ENCODE results near the gene PIK3R2.
A peak's percentile ranks its signal among the peaks of the same experiment; 100 is the strongest.

The PIK3R2 gene

DNA sequence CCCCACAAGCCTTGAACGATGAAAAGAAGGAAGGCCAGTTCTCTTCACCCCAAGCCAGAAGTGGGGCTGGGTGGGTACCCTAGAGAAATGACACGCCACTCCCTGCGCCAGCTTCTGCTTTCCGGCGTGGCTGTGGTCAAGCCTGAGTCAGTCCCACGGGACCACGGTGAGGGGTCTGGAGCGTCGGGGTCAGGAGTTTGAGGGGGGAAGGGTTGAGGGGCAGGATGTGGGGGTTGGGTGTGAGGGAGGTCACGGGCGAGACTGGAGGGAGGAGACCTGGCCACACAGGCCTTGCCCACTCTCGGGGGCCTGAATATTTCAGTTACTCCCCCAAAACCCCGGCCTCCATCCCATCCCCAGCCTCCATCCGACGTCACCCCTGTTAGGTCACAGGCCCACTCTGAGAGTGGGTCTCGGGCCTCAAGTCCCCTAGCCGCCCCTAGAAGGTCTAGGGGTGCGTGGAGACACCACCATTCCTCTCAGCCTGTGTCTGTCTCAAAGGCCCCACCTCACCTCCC lies 20.1 kb downstream of the PIK3R2 start:
- no peak for DNase-seq (ENCODE audit: low spot score)

DNA sequence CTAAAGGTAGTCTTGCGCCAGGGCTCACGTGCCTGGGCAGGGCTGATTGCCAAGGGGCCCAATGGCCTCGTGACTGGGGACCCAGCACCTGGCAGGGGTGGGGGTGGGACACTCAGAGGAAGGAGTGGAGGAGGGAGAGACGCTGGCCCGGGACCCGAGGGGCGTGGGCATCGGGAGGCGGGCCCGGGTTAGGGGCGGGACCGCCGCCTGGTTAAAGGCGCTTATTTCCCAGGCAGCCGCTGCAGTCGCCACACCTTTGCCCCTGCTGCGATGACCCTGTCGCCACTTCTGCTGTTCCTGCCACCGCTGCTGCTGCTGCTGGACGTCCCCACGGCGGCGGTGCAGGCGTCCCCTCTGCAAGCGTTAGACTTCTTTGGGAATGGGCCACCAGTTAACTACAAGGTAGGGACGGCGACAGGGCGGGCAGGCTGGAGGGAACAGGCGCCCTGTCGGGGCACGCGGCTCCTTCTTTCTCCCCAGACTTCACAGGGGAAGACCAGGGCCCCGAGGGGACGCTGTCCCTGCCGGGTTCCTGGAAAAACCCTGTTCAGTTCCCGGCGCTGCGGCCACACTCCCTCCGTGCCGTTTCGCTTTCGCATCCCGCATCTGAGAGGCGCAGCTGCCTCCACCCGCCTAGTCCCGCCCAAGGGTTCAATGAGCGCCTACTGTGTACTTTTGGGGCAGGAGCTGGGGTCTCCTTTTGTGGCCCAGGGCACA lies 20.8 kb downstream of the PIK3R2 start, which contains the start of gene IFI30:
Gene IFI30 (plus strand): TSS at position 242 of the 717 bp plus-strand sequence. CDS start 29 bp downstream, at position 271.
- DNase-seq (ENCODE audit: low spot score): peak; percentile 60

DNA sequence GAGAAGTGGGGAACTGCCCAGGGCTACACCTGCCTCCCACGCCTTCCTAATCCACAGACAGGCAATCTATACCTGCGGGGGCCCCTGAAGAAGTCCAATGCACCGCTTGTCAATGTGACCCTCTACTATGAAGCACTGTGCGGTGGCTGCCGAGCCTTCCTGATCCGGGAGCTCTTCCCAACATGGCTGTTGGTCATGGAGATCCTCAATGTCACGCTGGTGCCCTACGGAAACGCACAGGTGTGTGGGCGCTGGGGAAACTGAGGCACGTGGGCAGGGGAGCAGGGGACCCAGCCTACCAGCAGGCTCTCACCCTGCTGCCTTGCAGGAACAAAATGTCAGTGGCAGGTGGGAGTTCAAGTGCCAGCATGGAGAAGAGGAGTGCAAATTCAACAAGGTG lies 22.0 kb downstream of the PIK3R2 start:
- no peak for DNase-seq (ENCODE audit: low spot score)

DNA sequence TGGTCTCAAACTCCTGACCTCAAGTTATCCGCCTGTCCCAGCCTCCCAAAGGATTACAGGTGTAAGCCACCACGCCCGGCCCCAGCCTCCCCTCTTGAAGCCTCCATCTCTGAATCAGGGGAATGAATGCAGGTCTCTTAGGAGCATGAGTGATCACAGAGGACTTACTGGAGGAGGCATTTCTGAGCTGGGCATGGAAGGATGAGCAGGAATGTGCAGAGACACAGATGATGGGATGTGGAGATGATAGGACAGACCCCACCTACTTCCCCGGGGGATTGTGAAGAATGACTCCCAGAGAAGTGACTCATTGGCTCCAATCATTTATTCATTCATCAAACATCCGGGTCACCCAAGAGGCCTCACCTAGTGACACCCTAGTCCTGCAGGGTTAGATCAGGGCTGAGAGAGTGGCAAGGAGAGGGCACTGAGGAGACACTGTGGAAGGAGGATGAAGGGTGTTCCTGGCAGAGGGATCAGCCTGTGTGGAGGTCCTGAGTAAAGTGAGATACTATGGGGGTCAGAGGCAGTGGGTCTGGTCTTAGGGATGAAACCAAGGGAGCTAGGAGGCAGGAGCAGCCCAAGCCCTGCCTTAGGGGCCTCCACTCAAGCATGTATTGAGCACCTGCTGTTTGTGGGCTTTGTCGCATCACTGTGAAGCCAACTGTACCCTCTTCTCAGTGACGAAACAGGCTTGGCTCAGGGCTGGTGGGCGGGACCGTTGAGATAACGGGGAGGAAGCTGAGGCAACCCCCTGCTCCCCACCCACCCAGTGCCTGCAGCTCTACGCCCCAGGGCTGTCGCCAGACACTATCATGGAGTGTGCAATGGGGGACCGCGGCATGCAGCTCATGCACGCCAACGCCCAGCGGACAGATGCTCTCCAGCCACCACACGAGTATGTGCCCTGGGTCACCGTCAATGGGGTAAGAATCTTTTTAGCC lies 23.7 kb downstream of the PIK3R2 start:
- no peak for DNase-seq (ENCODE audit: low spot score)

DNA sequence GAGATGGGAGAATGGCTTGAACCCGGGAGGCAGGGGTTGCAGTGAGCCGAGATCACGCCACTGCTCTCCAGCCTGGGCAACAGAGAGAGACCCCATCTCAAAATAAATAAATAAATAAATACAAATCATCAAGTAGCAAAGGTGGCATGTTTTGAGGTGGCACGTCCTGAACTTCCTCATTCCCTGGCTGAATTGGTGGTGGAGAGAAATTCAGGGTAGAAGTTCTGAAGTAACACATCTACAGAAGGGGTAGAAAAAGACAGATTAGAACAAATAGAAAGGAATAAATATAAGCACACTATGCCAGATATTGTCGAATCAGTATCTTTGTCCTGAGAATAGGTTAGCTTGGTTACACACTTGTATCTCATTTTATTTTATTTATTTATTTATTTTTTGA lies 27.0 kb downstream of the PIK3R2 start:
- DNase-seq (ENCODE audit: low spot score): no peak

DNA sequence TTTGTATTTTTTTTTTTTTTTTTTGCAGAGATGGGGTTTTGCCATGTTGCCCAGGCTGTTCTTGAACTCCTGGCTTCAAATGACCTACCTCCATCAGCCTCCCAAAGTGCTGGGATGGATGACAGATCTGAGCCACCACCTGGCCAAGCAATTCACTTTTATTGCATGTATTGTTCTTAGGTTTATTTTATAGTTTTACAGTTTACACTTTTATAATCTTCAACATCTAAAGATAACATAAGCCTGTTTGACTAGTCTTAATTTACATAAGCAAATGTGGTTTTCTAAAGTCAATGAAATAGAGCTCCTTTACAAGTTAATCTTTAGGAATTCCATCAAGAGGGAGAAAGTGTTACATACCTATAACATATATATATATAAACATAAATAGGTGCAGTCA lies 30.6 kb downstream of the PIK3R2 start:
- DNase-seq (ENCODE audit: low spot score): no peak

DNA sequence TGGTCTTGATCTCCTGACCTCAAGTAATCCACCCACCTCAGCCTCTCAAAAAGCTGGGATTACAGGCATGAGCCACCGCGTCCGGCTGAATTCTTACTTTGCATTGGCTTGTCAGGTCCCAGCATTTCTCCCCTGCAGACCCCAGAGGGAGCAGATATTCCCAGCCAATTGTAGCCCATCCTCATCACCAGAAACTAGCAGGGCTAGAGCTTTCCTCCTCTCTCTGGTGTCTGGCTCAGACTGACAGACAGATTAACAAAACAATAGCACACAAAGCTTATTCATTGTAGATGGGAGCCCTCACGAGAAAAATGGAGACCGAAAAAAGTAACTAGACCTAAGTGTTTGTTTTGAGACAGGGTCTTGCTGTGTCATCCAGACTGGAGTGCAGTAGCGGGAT lies 32.6 kb downstream of the PIK3R2 start:
- no peak for DNase-seq (ENCODE audit: low spot score)

DNA sequence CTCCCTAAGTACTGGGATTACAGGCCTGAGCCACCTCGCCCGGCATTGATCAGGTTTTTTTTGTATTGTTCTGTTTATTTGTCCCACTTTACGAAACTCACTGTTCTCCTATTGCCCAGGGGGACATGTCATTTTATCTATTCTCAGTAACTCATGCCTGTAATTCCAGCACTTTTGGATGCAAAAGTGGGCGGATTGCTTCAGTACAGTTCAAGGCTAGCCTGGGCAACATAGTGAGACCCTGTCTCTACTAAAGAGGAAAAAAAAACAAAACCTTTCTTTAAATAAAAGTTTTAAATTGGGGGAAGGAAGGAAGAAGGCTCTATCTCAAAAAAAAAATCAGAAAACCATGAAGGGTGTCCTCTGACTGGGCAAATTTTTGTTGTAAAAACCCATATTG lies 37.3 kb downstream of the PIK3R2 start:
- no peak for DNase-seq (ENCODE audit: low spot score)

DNA sequence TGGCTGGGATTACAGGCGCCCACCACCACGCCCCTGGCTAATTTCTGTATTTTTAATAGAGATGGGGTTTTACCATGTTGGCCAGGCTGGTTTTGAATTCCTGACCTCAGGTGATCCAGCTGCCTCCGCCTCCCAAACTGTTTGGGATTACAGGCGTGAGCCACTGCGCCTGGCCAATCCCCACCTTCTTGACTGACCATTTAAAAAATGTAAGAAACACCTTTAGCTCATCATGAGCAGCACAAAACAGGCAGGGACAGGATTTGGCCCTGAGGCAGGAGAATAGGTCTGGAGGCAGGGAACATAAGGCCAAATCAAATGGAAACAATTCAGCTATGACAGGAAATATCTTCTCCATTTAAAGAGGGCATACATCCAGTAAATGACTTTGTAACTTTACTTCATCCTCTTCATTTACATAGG lies 38.7 kb downstream of the PIK3R2 start:
- no peak for DNase-seq (ENCODE audit: low spot score)

DNA sequence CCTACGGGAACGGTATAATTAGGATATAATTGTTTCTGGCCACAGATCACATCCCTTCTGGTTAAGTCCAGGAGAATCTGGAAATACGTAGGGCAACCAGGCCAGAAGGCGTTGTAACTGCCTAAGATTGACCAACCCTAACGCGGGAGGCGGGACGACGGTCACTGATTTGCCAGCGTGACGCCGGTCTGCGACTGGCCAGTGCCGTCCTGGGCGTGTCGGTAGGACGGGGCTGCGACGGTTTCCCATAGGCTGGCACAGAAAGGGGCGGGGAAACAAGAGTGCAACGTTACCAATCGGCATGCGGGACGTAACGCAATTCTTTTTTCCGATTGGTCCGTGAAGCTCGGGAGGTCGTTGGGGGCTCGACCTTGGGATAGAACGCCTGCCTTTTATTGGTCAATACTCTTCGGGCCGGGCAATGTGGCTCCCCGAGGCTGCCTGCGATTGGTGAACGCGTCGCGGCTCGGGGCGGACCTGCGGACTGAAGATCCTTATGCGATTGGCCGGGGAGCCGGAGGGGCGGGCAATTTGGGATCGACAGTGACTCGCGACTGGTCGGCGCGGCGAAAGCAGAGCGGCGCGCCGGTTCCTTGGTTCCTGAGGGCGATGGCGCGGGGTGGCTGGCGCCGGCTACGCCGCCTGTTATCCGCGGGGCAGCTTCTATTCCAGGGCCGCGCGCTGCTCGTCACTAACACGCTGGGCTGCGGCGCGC lies 39.9 kb downstream of the PIK3R2 start, which contains the start of gene MPV17L2:
Gene MPV17L2 (plus strand): TSS at position 546 of the 715 bp plus-strand sequence. CDS start 64 bp downstream, at position 610.
- DNase-seq (ENCODE audit: low spot score): peak; percentile 100

DNA sequence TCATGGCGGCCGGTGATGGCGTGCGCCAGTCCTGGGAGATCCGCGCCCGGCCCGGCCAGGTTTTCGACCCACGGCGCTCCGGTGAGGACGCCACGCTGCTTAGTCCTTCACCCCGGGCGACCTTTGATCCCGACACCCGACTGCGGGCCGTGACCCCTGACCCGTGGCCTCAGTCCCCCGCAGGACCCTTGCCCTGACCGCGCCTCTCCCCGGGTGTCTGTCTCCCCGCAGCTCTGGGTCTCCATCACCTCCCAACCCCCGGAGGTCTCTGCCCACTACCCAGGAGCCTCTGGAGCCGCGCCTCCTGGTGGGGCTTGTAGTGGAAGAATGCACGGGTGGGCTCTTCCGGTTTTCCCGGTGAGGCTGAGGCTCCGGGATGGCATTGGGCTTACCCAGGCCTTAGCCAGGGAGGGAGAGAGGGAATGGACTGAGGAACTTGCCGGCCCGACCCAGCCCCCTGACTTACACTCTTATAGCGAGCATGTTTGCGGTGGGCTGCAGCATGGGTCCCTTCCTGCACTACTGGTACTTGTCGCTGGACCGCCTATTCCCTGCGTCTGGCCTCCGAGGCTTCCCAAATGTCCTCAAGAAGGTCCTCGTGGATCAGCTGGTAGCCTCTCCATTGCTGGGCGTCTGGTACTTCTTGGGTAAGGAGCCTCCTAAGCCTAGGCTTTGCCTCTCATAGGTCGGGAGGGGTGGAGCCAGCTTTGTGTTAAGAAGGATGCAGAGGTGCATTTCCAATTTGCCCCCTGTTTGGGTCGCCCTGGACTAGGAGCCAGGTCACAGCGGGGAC lies 40.6 kb downstream of the PIK3R2 start:
- no peak for DNase-seq (ENCODE audit: low spot score)

DNA sequence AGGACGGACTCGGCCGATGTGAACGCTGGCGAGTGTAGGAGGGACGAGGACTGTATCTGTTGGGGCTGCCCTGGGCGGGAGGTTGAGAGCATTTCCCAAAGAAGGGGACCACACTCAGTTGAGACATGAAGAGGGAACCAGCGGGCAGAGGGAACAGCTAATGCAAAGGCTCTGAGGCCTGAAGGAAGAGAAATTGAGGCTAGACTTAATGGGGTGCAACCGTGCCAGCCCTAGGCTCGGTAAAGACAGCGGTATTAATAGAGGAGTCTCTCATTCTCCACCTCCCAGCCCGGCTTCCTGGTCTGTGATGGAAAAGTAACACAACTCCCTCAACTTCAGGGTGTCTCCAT lies 41.2 kb downstream of the PIK3R2 start:
- no peak for DNase-seq (ENCODE audit: low spot score)

DNA sequence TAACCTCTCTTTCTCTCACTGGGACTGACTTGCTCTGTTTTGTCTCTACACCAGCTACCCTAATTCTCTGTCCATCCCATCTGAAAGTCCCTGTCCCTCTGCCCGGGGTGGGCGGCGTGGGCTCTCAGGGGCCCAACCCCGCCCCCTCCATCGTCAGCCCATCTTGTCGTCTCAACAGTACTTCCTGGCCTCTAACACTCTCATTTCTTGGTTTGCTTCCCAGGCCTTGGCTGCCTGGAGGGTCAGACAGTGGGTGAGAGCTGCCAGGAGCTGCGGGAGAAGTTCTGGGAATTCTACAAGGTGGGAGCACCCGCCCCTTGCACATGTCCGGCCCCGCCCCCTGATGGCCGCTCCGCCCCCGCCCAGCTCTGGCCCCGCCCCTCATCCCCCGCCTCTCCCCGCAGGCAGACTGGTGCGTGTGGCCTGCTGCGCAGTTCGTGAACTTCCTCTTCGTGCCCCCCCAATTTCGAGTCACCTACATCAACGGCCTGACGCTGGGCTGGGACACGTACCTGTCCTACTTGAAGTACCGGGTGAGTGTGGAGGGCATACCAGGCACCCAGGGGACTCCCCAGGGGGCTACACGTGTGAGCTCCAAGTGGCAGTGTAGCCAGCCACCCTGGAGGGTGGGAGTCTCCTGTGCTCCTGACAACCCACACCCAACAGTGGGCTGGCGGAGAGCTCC lies 41.7 kb downstream of the PIK3R2 start:
- DNase-seq (ENCODE audit: low spot score): no peak

DNA sequence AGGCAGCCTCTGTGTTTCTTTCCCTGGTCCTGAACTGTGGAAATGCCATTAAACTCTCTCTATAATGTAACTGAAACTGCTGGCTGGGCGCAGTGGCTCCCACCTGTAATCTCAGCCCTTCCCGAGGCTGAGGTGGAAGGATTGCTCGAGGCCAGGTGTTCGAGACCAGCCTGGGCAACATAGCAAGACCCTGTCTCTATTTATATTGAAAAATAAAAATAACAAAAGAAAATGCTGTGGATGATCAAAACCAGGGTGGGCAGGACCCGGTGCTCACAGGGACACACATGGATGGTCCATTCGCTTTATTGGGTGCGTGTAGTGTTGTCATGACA lies 43.5 kb downstream of the PIK3R2 start:
- DNase-seq (ENCODE audit: low spot score): no peak

DNA sequence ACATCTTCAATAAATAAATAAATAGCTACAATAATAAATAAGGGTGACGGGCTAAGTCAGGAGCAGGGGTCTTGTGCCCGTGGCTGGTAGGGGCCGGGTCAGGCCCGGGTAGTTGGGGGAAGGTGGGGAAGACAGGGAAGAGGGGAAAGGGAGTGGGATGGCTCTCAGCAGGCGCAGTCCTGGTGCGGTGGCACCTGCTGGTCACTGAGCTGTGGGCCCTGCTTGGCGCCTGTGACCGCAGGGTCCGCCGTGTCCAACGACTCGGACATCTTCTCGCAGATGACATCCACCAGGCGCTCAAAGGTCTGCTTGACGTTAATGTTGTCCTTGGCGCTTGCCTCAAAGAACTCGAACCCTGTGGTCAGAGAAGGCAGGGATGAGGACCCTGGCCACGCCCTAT lies 44.3 kb downstream of the PIK3R2 start:
- no peak for DNase-seq (ENCODE audit: low spot score)

DNA sequence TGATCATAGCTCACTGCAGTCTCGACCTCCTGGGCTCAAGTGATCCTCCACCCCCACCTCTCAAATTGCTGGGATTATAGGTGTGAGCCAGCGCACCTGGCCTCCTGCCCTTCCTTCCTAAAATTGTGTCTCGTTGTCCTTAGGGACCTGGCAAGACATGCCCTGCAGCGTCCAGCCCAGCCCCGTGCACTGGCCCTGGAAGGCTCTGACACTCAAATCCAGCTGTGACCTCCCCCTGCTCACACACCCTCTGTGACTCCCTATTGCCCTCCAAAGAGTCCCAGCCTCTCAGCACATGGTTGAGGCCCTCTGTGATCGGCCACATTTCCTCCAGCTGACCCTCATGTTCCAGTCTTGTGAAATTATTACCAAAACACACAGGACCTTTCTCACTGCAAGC lies 45.0 kb downstream of the PIK3R2 start:
- DNase-seq (ENCODE audit: low spot score): no peak

DNA sequence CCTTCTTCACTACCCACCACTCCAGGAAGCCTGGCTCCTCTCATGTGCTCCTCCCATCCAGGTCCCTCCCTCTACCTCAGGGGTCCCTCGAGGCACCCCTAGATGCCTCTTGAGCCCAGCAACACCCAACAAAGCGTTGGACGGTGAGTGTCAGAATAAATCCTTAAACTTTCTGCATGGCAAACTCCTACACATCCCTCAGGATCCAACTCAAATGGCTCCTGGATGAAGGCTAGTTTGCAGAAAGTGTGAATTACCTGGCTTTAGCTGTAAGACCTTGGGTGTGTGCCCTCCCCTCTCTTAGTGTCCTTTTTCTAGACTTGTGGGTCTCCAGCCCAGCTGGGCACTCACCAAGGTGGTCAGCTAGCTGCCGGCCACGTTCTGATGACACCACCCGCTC lies 45.4 kb downstream of the PIK3R2 start:
- DNase-seq (ENCODE audit: low spot score): no peak

DNA sequence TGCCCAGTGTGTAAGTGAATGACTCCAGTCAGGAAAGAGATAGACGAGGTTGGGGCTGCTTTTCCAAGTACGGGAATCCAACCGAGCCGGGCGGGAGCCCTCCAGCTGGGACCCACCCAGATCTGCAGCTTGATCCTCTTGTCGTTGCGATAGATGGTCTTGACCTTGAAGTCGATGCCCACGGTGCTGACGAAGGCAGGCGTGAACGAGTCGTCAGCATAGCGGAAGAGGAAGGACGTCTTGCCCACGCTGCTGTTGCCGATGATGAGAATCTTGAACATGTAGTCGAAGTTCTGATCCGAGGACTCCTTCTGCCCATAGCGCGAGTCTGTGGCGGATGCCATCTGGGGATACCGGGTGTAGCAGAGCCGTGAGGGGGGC lies 49.4 kb downstream of the PIK3R2 start:
- no peak for DNase-seq (ENCODE audit: low spot score)

DNA sequence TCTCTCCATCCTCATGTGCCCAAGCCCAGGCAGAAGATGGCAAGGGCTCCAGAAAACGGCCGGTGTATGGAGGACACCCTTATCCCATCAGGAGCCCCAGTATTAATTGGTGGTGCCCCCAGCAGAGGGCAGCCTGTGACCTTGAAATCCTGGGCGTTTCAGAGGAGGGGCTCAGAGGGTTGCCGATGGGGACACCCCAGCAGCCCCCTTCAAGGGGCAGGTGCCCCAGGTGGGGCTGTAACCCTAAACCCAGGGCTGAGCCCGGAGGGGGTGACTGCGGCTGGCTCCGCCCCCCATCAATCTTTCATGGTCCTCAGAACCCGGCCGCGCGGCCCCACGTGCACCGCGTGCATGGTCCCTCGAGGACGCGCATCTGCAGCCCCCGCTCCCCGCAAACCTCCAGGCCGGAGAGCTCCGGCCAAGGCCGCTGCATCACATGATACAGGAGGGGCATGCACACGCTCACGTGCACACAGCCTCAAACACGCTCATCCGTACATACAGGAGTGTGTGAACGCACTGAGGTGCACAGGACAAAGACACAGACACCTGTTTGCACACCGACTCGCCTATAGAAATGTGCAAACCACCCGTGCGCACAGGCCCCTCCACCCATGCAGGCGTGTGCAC lies 49.9 kb downstream of the PIK3R2 start:
- no peak for DNase-seq (ENCODE audit: low spot score)

DNA sequence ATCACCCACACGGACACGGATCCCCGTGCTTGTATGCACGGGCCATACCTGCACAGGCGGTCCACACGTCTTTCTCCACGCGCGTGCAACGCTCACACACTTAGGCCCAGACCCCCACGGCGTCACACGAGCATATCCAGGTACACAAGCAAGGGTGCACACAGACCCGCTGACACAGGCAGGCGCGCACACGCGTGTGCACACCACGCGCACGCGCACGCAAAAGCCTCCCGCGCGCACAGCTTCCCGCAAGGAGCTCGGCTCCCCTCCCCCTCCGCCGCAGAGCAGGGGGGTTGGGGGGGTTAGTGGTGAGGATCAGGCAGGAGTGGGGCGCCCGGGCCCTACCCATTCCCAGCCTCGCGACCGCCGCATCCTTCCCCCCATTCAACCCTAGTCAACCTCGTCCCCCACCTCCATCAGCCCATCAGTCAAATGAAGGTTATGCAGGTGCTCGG lies 50.5 kb downstream of the PIK3R2 start:
- DNase-seq (ENCODE audit: low spot score): peak; percentile 55
